ENCODE measurements around the gene SPATA16. TPM values are rescaled to one million over a fixed set of nuclear protein-coding genes. Genes with fewer than 3 reads are reported as not detected.

SPATA16 gene
- total and polyA plus RNA-seq, 2 experiments from 2014 or later: not detected

GRCh38 chr3:172989373-172989772 lies 151.7 kb downstream of the SPATA16 start:
- H2AFZ ChIP-seq: no peak overlapping the region
- H3K36me3 ChIP-seq (ENCODE audit: insufficient read depth): no peaks in the 10 kb centered on the region
- DNase-seq (ENCODE audit: low spot score) (no peak), ATAC-seq (no peak)
- TF ChIP-seq ZNF114 (CRISPR knock-in tag; IDR thresholded peaks at IDR 0.05) (no peak), EZH2 (IDR thresholded peaks at IDR 0.05; ENCODE audit: low read depth, unreplicated experiment) (no peak), STAT1 (IDR thresholded peaks at IDR 0.05; ENCODE audit: unreplicated experiment) (no peak), NANOG (IDR thresholded peaks at IDR 0.05; ENCODE audit: borderline replicate concordance) (no peak)
- no peak overlapping the region for H3K27ac ChIP-seq (ENCODE audit: low read depth)
- Mint-ChIP-seq H3K27me3 (ENCODE audit: insufficient read depth, low read depth, poor library complexity) (peaks cover 2% of the 10 kb centered on the region), H3K27ac (no peak overlapping the region), H3K4me3 (no peak overlapping the region), H3K4me1 (peaks cover 34% of the 10 kb centered on the region), H3K9me3 (no peaks in the 10 kb centered on the region), H3K36me3 (ENCODE audit: low read depth) (no peaks in the 10 kb centered on the region)
- H3F3A ChIP-seq (replicated peaks; ENCODE audit: low read depth): no peaks in the 10 kb centered on the region
- no peaks in the 10 kb centered on the region for H3K27me3 ChIP-seq (ENCODE audit: insufficient read depth)
- no peaks in the 10 kb centered on the region for H3K79me2 ChIP-seq (replicated peaks; ENCODE audit: insufficient read depth)
- peaks cover 26% of the 10 kb centered on the region for H3K4me1 ChIP-seq (ENCODE audit: insufficient read depth)
- no peak overlapping the region for H3K4me2 ChIP-seq
- no peak overlapping the region for H3K4me3 ChIP-seq
- H4K20me1 ChIP-seq (replicated peaks; ENCODE audit: insufficient read depth): no peaks in the 10 kb centered on the region
- H3K9me2 ChIP-seq (ENCODE audit: insufficient read depth): no peaks in the 10 kb centered on the region

GRCh38 chr3:172987273-172987672 lies 153.8 kb downstream of the SPATA16 start:
- Histone ChIP-seq H3K36me3 (ENCODE audit: insufficient read depth) (no peaks in the 10 kb centered on the region), H3K4me1 (ENCODE audit: insufficient read depth) (peaks cover 12% of the 10 kb centered on the region; the same call in 1 of the 2 replicates), H2AFZ (peak overlapping the region; percentile 64; the same call in 1 of the 2 replicates), H3K4me2 (no peak overlapping the region), H4K20me1 (replicated peaks; ENCODE audit: insufficient read depth) (no peaks in the 10 kb centered on the region), H3K27ac (ENCODE audit: low read depth) (no peak overlapping the region), H3K4me3 (no peak overlapping the region), H3K9me2 (ENCODE audit: insufficient read depth) (no peaks in the 10 kb centered on the region), H3F3A (replicated peaks; ENCODE audit: low read depth) (no peaks in the 10 kb centered on the region), H3K27me3 (ENCODE audit: insufficient read depth) (no peaks in the 10 kb centered on the region), H3K79me2 (replicated peaks; ENCODE audit: insufficient read depth) (no peaks in the 10 kb centered on the region)
- Mint-ChIP-seq H3K4me1 (peaks cover 20% of the 10 kb centered on the region), H3K27me3 (ENCODE audit: insufficient read depth, low read depth, poor library complexity) (peaks cover 2% of the 10 kb centered on the region), H3K27ac (0 out of 2 replicates have a peak overlapping the region, but pooled peaks have one; percentile 6), H3K4me3 (no peak overlapping the region), H3K9me3 (no peaks in the 10 kb centered on the region), H3K36me3 (ENCODE audit: low read depth) (no peaks in the 10 kb centered on the region)
- peak; percentile 79 for DNase-seq (ENCODE audit: low spot score)
- TF ChIP-seq STAT1 (IDR thresholded peaks at IDR 0.05; ENCODE audit: unreplicated experiment): no peak
- TF ChIP-seq ZNF462 (CRISPR knock-in tag; IDR thresholded peaks at IDR 0.05): peak; percentile 28; the same call in 1 of the 2 replicates
- no peak for TF ChIP-seq EZH2 (IDR thresholded peaks at IDR 0.05; ENCODE audit: low read depth, unreplicated experiment)
- no peak for TF ChIP-seq REST (IDR thresholded peaks at IDR 0.05; ENCODE audit: unreplicated experiment)
- no peak for TF ChIP-seq JUNB (IDR thresholded peaks at IDR 0.05; ENCODE audit: unreplicated experiment)
- no peak for TF ChIP-seq POLR2AphosphoS5 (IDR thresholded peaks at IDR 0.05; ENCODE audit: low read depth)
- TF ChIP-seq ZNF114 (CRISPR knock-in tag; IDR thresholded peaks at IDR 0.05): no peak
- TF ChIP-seq CTCF (conservative IDR thresholded peaks at IDR 0.05; ENCODE audit: low read depth in 2 of 2): peak; percentile 88 to 92
- no peak for TF ChIP-seq ZNF331 (CRISPR knock-in tag; IDR thresholded peaks at IDR 0.05; ENCODE audit: low read depth)
- ATAC-seq: peak; percentile 78
